PFSK-1 (cell line): ENCODE measurements around the gene GANAB.

Source experiments
- FOXP2 ChIP-seq: optimal IDR thresholded peaks from 2 replicates; pipeline ENCODE3; 2011; ENCODE audit warnings: borderline replicate concordance, control low read depth, inconsistent platforms; ENCODE audit not compliant: insufficient read depth; ENCODE audit errors: extremely low read length, extremely low read depth
- POLR2AphosphoS5 ChIP-seq: IDR thresholded peaks from 2 replicates; pipeline ENCODE4 v1.6.1; 2012; ENCODE audit warnings: low read depth, mild to moderate bottlenecking, control low read depth, low read length, moderate library complexity
- REST ChIP-seq, 2 experiments: IDR thresholded peaks; 2 replicates each; pipeline versions ENCODE4 v1.6.1 to v1.8.0; 2011 to 2012; ENCODE audit warnings: low read depth in 2 of 2, low read length in 2 of 2, control low read depth in 1 of 2, inconsistent platforms in 1 of 2, mild to moderate bottlenecking in 1 of 2, moderate library complexity in 1 of 2; ENCODE audit not compliant: insufficient read depth in 1 of 2
- SIN3A ChIP-seq: IDR thresholded peaks from 2 replicates; pipeline ENCODE4 v1.6.1; 2012; ENCODE audit warnings: mild to moderate bottlenecking, low read length, moderate library complexity, borderline replicate concordance; ENCODE audit not compliant: insufficient read depth
- TAF1 ChIP-seq: IDR thresholded peaks from 2 replicates; pipeline ENCODE4 v1.6.1; 2012; ENCODE audit warnings: low read length, control low read depth, borderline replicate concordance; ENCODE audit not compliant: insufficient read depth

- TF ChIP-seq TAF1 (no peak), REST (IDR thresholded peaks at IDR 0.05; ENCODE audit: insufficient read depth in 1 of 2, low read depth in 2 of 2, low read length in 2 of 2) (no peak), POLR2AphosphoS5 (peak; percentile 25; the same call in 1 of the 2 replicates), SIN3A (no peak), FOXP2 (no peak)
Observed at GRCh38 chr11:62595124-62595523, 51.3 kb downstream of the GANAB start.
